HG02852 (cell line): ENCODE measurements around the gene EPGN.

ENCODE experiments used
- ATAC-seq: cut with Tn5 transposase; IDR thresholded peaks from one replicate; pipeline ENCODE4 v1.9.1; 2021; ENCODE audit warnings: mild to moderate bottlenecking, moderate library complexity; ENCODE audit not compliant: unreplicated experiment

Gene EPGN

GRCh38 chr4:74307170-74307569 is 1.1 kb upstream of the EPGN start:
- ATAC-seq, result no peak

GRCh38 chr4:74309223-74309622 is 953 bp downstream of the EPGN start:
- ATAC-seq, result no peak

- peak; percentile 55 for ATAC-seq
These were observed 3.5 kb downstream of the EPGN start for GRCh38 chr4:74311696-74312313.

- peak; percentile 51 for ATAC-seq
These were observed 6.1 kb downstream of the EPGN start for GRCh38 chr4:74314329-74314728.

GRCh38 chr4:74314944-74315343 is 6.7 kb downstream of the EPGN start:
- peak; percentile 29 for ATAC-seq

- no peak for ATAC-seq
These were observed 7.1 kb downstream of the EPGN start for GRCh38 chr4:74315376-74315775.

- no peak for ATAC-seq
These were observed 8.1 kb downstream of the EPGN start for GRCh38 chr4:74316397-74316796.

- no peak for ATAC-seq
These were observed 9.5 kb downstream of the EPGN start for GRCh38 chr4:74317616-74318246.

GRCh38 chr4:74318276-74318675 is 10.0 kb downstream of the EPGN start:
- no peak for ATAC-seq

- ATAC-seq, result no peak
These were observed 11.2 kb downstream of the EPGN start for GRCh38 chr4:74319470-74319869.

GRCh38 chr4:74320559-74321118 is 12.4 kb downstream of the EPGN start:
- peak; percentile 77 for ATAC-seq

GRCh38 chr4:74322301-74322700 is 14.0 kb downstream of the EPGN start:
- ATAC-seq, result no peak

- no peak for ATAC-seq
These were observed 15.4 kb downstream of the EPGN start for GRCh38 chr4:74323663-74324062.

GRCh38 chr4:74324262-74324661 is 16.0 kb downstream of the EPGN start:
- ATAC-seq, result no peak

GRCh38 chr4:74325886-74326285 is 17.6 kb downstream of the EPGN start:
- no peak for ATAC-seq

- no peak for ATAC-seq
These were observed 19.5 kb downstream of the EPGN start for GRCh38 chr4:74327762-74328161.

GRCh38 chr4:74328501-74328900 is 20.2 kb downstream of the EPGN start:
- no peak for ATAC-seq

- no peak for ATAC-seq
These were observed 21.0 kb downstream of the EPGN start for GRCh38 chr4:74329307-74329706.

- no peak for ATAC-seq
These were observed 22.1 kb downstream of the EPGN start for GRCh38 chr4:74330295-74330750.

GRCh38 chr4:74331252-74331651 is 23.0 kb downstream of the EPGN start:
- no peak for ATAC-seq

GRCh38 chr4:74331944-74332343 is 23.7 kb downstream of the EPGN start:
- no peak for ATAC-seq

GRCh38 chr4:74334636-74335035 is 26.4 kb downstream of the EPGN start:
- ATAC-seq, result no peak
